Hematopoietic multipotent progenitor cell treated with erythropoietin and hydrocortisone succinate and interleukin-3 and kit ligand, for 4 days (in vitro differentiated cells): ENCODE measurements around the gene AK4.
A peak's percentile ranks its signal among the peaks of the same experiment; 100 is the strongest.
"Not testable (repeated sequence)": the region's sequence is repeated elsewhere in the genome, so short reads cannot be mapped to it uniquely, and the experiment has no call there.

Experiments
- DNase-seq: peaks from one replicate; pipeline ENCODE4 v3.0.0-alpha.2; 2015

The AK4 gene

GRCh38 chr1:65151641-65152040 is 3.6 kb downstream of the AK4 start:
- DNase-seq = peak; percentile 52

GRCh38 chr1:65153635-65154034 is 5.6 kb downstream of the AK4 start:
- no peak for DNase-seq

- DNase-seq = no peak
Measured at GRCh38 chr1:65156910-65157545, 9.0 kb downstream of the AK4 start.

DNA sequence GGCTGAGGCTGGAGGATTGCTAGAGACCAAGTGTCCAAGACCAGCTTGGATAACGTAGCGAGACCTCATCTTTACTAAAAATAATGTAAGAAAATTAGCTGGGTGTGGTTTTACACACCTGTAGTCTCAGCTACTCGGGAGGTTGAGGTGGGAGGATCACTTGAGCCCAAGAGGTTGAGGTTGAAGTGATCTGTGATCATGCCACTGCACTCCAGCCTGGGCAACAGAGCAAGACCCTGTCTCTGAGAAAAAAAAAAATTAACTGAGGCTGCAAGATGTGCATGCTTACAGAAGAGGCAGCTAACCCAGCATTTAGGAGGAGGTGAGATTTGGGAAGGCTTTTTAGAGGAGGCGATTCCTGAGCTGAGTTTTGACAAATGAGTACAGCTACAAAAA is 9.5 kb downstream of the AK4 start:
- DNase-seq = no peak

DNA sequence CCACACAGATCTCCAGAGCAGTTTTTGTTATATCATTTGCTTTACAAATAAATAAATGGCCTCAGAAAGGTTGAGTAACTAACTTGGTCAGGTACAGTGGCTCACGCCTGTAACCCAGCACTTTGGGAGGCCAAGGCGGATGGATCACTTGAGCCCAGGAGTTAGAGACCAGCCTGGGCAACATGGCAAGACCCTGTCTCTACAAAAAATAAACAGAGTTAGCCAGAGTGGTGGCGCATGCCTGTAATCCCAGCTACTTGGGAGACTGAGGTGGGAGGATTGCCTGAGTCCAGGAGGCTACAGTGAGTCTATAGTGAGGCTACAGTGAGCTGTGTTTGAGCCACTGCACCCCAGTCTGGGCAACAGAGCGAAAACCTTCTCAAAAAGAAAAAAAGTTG is 11.3 kb downstream of the AK4 start:
- DNase-seq = not testable (repeated sequence)

DNA sequence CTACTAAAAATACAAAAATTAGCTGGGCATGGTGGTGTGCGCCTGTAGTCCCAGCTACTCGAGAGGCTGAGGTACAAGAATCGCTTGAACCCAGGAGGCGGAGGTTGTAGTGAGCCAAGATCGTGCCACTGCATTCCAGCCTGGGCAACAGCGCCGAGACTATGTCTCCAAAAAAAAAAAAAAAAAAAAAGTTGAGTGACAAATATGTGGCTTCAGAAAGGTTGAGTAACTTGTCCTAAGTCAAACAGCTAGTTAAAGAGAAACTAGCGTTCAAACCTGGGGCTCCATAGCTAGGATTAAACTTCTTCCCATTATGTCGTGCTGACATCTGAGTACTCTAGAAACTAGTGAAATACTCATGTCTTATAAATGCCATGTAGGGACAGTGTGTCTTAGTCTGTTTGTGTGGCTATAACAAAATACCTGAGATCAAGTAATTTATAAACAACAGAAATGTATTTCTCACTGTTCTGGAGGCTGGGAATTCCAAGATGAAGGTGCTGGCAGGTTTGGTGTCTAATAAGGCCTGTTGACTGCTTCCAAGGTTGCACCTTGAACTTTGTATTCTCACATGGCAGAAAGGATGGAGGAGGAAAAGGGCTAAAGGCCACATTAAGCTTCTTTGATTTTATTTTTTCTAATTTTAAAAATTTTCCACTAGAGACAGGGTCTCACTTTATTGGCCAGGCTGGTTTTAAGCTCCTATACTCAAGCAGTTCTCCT is 12.0 kb downstream of the AK4 start:
- DNase-seq = no peak

GRCh38 chr1:65163201-65163805 is 15.3 kb downstream of the AK4 start:
- peak; percentile 58 for DNase-seq

DNA sequence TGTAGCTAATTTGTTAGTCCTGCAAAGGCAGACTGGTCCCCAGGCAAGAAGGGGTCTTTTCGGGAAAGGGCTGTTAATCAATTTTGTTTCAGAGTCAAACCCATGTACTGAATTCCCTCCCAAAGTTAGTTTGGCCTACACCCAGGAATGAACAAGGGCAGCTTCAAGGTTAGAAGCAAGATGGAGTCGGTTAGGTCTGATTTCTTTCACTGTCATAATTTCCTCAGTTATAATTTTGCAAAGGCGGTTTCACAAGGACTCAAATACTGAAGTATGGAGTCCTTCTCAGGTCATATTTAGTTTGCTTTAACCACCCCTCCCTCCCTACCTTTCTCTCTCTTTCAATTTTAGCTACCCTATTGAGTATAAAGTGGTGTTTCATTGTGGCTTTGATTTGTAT is 16.1 kb downstream of the AK4 start:
- DNase-seq = not testable (repeated sequence)

DNA sequence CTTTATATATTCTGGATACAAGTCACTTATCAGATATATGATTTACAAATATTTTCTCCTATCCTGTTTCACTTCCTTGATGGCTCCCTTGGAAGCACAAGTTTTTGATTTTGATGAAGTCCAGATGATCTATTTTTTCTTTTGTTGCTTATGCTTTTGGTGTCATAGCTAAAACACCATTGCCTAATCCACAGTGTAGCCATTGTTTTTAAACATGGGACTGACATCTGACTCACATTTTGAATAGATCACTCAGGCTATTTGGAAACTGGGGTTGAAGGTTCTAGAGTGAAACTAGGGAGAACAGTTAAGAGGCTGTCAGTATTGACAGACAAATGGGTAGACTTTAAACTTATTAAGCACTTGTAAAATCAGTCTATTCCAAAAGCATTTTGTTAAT is 16.6 kb downstream of the AK4 start:
- DNase-seq = no peak

DNA sequence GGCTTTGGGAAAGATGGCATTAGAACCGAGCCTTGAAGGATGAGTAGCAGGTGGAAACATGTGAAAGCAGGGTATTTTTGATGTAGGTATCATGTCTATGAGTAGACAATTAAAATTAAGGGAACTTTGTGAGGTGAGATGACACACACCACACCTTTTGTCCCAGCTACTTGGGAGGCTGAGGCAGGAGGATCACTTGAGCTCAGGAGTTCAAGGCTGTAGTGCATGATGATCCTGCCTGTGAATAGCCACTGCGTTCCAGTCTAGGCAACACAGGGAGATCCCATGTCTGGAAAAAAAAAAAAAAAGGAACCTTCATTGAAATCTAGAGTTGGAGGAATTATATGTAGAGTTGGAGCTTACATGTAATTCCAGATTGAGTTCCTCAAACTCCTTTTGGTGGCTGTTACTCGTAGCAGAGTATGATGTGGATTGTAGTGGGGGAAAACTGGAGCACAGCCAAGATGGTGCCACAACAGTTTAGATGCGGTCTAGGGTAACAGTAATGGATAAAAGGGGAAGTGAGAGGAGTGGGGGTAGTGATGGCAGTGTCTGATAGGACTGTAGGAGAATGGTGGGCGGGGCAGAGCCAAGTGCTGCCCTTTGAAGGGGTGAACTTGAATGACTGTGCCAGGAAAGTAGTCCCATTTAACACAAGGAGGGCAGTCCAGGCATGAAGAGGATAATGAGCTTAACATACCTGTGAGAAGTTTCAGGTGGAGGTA is 17.4 kb downstream of the AK4 start:
- peak; percentile 98 for DNase-seq

DNA sequence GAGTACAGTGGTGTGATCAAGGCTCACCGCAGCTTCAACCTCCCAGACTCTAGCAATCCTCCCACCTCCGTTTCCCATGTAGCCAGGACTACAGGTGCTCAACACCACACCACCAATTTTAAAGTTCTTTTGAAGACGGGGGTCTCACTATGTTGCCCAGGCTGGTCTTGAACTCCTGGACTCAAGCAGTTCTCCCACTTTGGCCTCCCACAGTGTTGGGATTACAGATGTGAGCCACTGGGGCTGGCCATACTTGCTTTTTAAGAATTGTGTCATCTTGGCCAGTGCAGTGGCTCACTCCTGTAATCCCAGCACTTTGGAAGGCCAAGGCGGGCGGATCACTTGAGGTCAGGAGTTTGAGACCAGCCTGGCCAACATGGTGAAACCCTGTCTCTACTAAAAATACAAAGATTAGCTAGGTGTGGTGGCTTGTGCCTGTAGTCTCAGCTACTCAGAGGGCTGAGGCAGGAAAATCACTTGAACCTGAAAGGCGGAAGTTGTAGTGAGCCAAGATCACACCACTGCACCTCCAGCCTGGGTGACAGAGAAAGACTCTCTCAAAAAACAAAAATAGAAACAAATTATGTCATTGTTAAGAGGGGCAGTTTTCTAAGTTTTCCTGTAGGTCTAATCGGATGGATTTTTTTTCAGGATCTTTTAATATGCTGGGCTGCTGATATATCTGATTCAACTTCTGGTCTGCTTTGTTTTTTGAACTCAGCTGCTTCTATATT is 18.7 kb downstream of the AK4 start:
- no peak for DNase-seq

DNA sequence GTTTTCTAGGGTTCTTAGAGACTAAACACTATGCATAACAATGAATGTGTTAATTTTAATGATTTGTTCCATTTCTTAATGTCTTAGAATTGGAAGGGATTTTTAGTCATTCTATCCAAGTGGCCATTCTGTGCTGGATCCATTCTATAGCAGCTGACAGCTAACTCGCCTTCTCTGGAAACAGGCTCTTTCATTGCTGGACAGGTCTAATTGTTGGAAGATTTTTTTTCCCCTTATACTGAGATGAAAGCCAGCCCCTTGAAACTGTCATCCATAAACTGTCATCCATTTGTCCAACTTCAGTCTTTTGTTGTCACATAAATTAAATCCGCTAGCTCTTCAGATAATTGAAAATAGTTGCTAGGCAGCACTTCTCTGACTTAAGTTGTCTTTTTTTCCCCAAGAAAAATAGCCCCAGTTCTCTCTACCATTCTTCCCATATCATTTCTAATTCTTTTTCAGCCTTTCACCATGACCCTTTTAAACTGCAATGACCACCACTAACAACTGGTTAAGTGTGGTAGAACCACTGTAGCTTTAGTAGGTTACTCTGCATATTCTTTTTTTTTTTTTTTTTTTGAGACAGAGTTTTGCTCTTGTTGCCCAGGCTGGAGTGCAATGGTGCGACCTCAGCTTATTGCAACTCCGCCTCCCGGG is 19.7 kb downstream of the AK4 start:
- DNase-seq = no peak

- DNase-seq = no peak
Measured at GRCh38 chr1:65168867-65169266, 20.9 kb downstream of the AK4 start.

- DNase-seq = peak; percentile 77
Measured at GRCh38 chr1:65170511-65171142, 22.6 kb downstream of the AK4 start.

DNA sequence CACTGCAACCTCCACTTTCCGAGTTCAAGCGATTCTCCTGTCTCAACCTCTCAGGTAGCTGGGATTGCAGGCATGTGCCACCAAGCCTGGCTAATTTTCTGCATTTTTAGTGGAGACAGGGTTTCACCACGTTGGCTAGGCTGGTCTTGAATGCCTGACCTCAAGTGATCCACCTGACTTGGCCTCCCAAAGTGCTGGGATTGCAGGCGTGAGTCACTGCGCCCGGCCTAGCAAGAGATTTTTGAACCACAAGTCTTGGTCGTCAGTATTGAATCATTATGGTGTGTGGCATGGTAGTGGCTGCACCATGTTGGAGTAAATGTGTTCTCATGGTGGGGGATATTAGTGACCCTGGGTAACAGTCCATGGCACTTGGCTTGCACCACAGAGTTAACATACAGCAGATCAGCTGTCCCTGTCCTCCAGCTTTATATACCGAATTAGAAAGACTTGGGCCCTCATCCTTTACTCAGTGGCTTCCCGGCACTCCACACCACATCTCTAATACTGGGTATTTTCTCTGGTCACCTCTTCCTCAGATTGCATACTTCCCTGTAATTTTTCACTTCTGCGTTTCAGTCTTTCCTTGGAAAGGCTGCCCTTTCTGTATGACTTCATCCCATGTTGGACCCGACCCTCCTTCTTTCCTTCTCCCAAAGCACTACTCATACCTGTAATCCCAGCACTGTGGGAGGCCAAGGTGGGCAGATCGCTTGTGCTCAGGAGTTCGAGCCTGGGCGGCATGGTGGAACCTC is 25.1 kb downstream of the AK4 start:
- DNase-seq = no peak

GRCh38 chr1:65174585-65174984 is 26.6 kb downstream of the AK4 start:
- peak; percentile 93 for DNase-seq

DNA sequence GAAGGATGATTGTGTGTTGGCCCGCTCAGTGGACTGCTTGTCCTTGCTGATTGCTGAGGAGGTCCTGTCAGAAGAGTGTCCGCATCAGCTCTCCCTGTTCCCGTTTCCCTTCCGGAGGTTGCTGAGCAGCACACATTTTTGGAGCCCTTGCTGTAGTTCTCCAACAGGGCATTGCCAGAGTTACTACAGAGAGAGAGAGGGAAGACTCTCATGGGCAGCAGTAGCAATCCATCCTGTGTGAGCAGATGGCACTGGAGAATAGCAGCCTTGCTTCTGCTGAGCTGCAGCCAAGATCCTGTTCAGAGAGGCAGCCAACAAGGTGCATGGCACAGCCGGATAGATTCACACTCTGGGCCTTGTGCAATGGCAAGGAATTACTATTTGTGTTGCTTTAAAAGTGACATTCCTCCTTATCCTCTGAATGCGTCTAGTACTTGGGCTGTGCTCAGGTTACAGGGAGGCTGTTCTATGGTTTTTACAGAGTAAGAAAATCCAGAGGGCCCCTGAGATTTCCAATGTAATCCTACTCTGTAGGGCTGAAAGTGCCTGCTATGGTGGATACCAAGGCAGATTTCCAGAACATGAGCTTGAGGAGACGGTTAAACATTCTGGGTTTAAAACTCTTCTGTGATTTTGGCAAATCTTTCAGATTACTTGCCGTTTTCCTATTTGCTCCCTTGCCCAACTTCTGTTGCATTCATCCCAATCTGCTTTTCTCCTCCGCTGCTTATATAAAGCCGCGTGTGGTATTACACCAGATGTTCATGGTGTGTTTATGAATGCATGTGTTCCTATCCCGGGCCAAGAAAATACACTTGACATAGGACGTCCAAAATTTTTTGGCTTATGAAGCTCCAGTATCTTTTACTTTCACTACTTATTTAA is 27.4 kb downstream of the AK4 start:
- no peak for DNase-seq

GRCh38 chr1:65176056-65176450 is 28.1 kb downstream of the AK4 start:
- no peak for DNase-seq

- DNase-seq = peak; percentile 52
Measured at GRCh38 chr1:65176591-65176990, 28.6 kb downstream of the AK4 start.

- DNase-seq = no peak
Measured at GRCh38 chr1:65177457-65177856, 29.5 kb downstream of the AK4 start.
